CD4-positive, alpha-beta T cell treated with Interleukin-6 for 4 hours (primary cell): ENCODE data around the gene PLSCR3.

Experiments used
- DNase-seq: peaks from one replicate; pipeline ENCODE4 v3.0.0-alpha.2; 2020; ENCODE audit warnings: mixed read lengths

The PLSCR3 gene

DNA sequence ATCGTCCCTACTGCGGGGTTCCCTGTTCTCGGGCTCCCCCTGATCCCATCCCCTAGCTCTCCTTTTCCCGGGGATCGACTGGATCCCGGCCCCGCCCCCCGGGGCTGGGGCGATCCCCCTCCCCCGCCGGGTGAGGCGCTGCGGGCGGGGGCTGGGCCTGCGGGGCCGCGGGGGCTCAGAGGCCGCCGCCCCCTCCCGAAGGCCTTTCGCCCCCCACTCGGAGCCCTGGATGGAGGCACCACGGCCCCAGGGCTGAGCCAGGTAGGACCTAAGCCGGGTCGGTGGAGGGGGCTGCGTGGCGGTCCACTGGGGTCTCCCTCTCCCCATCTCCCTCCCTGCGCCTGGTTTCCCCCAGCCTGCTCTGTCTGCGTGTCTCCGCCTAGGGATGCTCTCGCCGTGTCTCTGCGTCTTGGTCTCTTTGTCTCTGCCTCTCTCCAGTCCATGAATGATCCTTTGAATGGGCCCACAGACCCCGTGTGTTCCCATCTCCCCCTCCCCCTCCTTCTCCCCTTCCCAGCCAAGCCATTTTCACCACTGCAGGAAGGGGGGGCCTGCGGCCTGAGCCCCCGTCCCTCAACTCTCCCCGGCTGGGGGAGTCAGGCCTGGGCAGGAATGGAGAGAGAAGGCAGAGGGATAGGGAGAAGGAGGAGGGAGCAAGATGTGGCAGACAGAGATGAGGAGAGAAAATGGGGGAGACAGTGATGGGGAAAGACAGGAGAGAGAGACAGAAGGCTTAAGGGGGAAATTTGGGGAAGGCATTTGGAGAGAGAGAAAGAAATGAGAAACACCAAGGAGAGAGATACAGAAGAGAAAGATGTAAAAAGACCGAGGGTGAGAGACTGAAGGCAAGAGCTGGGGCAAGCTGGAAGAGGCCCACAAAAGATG lies 11.3 kb upstream of the PLSCR3 start:
- DNase-seq = no peak

DNA sequence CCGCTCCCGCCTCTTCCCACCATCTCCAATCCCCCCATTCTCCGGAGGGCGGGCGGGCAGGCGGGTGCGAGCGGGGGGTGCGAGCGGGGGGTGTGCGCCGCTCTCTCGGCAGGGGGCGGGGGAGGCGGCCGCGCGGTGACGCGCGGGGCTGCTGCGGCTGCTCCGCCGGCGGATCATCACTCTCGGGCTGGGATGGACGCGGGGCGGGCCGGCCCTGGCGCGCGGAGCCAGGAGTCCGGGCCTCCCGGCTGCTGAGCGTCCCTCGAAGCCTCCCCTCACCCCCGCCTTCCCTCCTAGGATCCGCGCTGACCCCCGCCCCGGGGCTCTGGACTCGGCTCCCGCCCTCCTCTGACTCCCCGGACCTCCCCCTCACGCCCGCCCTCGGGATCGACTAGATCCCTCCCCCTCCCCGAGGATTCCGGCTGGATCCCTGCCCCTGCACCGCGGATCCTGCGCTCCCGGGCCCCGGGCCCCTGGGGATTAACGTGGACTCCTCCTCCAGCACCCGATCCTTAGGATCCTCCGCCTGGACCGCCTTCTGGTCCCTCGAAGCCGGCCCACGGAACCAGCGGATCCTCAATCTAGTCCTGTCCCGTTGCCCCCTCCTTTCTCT lies 10.5 kb upstream of the PLSCR3 start:
- peak; percentile 80 for DNase-seq

DNA sequence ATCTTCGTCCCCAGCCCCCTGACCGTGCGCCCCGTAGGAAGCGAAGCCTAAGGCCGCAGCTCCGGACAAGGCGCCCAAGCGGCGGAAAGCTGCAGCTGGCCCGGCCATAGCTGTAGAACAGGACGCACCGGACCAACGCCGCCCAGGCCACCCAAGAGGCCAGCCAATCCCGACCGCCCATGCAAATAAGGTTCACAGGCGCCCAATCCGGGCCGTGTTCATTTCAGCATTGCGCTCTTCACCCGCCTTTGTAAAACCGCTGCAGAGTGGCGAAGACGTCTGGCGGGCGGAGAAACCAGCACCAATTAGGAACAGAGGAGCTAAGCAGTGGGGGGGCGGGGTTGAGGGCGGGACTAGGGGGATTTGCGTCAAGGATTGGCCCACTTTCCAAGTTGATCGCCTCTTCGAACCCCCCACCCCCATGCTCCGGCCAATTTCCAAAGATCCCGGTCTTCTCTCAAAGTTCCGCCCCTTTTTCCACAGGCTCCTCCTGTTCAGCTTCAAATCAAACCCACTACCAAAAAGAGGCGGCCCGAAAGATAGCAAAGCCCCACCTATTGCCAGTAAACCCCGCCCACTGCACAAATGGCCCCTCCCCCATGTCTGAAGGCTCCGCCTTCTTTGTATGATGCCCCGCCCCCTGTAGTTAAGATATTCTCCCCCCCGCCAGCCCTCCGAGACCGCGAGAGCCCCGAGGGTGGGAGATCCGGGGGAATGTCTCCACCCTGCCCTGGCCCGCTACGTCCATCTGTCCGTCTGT lies 9.8 kb upstream of the PLSCR3 start, which contains the start of gene TMEM256:
Gene TMEM256, minus strand, starts transcription at position 121 of the 760 bp plus-strand sequence. Its CDS starts 13 bp downstream, at position 108.
- DNase-seq = peak; percentile 98

DNA sequence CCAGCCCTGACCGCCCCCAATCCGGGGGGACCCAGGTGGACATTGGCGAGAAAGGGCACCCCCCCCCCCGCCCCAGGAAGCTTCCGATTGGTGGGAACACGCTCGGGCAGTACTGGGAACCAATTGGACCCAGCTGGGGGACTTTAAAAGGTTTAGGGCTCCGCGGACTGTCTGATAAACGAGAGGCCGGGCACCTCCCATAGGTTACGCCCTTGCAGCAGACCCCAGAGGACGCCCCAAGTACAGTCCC lies 9.3 kb upstream of the PLSCR3 start:
- DNase-seq = no peak

DNA sequence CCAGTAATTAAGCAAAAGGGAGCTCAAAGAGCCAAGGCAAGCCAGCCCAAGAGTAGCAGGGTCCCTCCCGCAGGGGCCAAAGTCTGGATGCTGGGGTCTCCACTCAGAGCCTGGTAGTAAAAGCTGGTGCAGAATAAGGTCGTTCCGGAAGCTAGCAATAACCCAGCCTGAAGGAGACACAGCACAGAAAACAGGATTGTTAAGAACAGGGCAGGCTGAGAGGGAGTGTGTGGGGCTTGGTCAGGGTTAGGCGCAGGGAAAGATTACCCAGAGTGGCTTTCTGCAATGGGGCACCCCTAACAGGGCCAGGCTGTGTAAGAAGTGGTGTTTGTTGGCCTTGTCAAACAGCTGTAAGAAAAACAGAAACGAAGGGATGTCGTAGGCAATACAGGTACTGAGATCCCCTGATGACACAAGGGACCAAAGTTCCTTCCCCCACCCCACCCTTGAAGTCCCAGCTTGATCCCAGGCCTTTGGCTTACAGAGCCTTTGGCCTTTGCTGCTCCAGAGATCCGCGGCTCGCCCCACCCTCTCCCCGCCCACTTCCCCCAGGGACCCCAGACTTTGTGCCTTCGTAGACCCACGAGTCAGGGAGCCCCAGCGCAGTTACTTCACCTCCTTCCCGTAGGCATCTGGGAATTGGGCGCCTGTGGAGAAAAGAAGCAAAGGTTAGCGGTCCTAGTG lies 8.9 kb upstream of the PLSCR3 start:
- DNase-seq = peak; percentile 49

DNA sequence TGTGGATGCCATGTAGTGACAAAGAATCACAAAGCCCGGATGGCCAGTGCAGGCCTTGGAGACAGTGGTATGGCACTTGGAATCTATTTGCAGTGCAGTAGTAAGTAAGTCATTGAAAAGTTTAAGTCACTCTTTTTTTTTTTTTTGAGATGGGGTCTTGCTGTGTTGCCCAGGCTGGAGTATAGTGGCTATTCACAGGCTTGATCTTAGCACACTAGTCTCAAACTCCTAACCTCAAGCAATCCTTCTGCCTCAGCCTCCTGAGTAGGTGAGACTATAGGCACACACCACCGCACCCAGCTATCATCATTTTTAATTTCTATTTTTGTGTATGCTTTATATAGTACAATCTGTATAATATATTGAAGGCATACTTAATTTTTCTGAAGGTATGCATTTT lies 4.3 kb upstream of the PLSCR3 start:
- DNase-seq = no peak

DNA sequence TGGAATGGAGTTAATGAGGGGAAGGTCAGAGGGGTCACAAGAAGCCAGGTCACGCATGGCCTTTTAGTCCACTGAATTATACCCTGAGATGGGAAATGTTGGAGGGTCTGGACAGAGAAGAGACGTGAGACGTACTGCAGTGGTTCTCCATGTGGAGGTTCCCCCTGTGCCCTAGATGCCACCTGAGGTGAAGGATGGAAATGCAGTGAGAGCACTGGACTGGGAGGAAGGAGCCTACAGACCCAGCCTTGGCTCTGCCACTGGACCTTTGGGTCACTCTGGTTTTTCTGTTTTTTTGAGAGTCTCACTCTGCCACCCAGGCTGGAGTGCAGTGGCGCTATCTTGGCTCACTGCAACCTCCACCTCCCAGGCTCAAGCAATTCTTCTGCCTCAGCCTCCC lies 1.8 kb upstream of the PLSCR3 start:
- no peak for DNase-seq

DNA sequence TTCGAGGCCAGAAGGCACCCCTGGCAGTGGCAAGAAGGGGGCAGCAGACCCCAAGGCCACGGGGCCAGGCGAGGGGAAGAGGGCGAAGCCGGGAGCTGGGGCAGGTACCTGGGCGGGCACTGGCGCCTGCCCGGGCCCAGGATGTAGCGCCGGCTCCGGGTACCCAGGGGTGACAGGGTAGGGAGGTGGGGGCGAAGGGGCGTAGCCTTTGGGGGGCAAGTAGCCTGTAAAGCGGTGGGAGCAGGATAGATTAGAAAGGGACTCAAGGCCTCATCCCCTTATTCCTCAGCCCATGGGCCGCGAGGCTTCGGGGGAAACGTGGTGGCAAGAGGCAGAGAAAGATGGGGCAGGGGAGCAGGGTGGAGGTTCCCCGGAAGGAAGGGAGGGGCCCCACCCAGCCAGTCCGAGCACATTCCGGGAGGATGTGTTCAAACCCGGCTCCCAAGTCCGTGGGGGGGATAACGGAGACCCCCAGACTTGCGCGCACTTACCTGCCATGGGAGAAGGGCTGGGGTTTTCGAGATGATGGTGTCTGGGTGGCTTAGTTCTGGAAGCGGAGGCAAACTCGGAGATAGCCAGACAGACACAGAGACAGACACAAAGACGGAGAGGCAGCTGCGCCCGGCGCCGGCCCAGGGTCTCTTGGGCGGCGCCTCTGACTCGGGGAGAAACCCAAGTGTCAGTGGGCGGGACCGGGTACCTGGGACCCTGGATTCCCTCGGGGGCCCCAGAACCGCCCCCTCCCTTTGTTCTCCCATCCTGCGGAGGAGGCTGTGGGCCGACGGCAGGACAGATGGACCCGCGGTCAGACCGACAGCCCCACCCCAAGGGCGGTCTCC lies 493 bp downstream of the PLSCR3 start:
- peak; percentile 82 for DNase-seq

DNA sequence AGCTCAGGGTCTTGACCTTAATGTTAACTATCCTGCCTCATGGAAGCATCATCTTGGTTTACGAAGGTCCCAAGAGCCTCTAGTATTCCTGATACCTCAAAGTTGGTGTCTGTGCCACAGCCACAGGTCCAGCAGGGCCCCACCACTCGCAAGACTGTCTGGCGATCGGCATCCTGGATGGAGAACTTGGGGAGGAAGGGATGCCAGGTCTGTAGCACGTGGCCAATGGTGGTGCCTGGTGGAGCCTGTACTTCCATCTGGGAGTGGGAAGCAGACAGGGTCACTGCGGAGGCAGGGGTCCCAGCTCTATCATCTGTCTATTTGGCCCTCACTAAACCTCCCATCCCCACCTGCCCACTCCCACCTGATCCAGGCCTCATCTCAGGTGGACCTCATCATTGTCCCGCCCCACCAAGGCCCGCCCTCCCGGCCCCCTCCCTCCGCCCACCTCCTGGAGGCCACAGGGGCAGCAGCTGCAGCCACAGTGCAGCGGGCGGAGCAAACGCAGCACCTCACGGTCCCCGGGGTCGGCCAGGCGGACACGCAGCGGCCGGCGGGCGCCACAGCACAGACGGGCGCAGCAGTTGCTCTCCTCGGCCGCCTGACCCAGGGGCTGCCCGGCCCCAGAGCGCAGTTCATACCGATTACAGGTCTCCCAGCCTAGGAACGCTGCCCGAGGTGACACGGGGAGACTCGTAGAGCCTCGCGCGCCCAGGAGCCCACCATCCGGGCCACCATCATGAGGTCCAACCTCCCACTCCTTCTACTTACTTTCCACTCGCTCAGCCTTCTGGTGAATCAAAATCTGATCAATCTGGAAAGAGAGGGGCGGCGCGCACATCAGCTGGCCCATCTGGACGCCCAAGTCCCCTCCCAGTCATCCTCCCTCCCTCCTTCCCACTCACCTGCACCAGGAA lies 1.4 kb downstream of the PLSCR3 start:
- no peak for DNase-seq

DNA sequence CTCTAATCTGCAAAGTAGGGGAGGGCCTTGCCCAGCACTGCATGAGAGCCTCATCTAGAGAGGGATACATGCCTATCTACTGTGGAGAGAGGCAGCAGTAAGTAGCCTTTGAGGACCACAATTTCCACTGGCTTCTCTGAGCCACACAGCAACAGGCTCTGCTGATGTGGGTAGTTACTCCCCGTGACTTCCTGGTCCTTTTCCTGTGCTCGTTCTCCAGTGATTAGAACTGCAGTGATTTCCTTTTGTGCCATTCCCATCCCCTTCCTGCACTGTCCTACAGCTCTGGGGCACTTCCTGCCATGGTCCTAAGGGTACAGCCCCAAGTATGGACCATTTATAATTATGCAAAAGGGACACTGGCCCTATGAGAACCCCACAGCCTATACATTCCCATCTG lies 3.0 kb downstream of the PLSCR3 start:
- DNase-seq = no peak

DNA sequence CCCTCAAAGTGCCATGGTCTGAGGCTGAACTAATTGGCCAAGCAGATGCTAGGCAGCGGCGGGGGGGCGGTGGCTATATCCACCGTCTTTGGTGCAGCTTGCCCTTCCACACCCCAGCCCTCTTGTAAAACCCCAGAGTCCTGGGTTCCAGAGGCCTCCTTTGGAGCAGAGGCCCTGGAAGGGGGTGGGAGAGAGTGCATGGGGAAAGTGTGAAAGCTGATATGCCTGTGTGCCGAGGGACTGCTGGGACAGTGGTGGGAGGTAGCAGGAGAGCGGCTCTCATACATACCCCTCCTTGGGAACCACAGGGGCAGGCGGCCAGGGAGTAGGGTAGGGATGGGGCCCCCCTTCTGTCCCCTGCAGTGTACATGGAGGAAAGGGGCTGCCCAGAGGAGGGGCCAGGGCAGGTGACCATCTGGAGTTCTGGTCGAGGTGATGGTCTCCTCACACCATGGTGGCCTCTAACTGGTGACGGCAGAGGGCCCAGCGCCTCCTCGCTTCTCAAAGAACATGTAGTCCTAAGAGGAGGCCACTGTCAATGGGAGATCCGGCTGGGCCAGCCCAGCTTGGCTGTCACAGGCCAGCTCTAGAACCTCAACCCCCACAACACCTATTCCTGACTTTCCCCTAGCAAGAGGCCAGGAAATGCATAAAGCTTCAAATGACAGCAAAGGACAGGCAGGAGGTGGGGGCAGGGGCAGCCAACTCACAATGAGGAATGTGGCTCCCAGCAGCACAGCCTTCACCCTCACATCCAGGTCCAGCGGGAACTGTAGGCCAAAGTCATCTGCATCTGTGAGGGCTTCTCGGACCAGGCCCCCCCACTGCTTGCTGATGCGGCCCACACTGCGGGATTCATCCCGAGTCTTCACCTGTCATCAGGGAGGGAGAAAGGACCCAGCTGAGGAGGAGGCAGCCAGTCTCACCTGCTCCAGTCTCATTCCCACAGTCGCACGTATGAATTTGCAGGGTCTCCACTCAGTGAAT lies 4.1 kb downstream of the PLSCR3 start:
- DNase-seq = no peak

DNA sequence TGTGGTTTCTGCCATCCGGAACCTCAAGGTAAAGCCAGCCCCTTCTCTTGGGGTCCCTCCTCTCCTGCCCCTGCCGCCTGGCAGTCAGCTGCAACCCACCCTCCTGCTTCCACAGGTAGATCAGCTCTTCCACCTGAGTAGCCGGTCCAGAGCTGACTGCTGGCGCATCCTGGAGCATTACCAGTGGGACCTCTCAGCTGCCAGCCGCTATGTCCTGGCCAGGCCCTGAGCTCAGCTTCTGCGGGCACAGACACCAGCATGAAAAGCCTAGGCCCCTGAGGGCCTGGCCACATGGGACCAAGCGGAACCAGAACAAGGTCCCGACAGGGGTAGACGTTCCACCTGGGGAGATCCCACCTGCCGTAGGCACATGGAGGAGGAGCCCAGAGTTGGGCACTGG lies 5.5 kb downstream of the PLSCR3 start:
- no peak for DNase-seq

DNA sequence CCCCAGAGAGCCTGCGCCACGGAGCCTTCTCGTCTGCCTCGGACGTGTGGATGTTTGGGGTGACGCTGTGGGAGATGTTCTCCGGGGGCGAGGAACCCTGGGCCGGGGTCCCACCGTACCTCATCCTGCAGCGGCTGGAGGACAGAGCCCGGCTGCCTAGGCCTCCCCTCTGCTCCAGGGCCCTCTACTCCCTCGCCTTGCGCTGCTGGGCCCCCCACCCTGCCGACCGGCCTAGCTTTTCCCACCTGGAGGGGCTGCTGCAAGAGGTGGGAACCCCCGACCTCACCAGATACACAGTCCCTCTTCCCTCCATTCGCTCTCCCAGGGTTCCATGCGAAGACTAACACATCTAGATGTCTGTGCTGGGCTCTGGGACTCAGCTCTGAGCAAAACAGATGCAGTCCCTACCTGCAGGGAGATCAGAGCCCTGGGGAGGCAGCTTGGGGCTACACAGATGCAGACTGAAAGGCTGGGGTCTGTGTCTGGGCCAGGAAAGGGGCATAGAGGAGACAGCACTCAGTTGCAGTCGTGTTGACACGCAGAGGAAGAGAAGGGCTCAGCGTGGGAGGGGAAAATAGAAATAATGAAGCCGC lies 9.7 kb downstream of the PLSCR3 start:
- DNase-seq = no peak

DNA sequence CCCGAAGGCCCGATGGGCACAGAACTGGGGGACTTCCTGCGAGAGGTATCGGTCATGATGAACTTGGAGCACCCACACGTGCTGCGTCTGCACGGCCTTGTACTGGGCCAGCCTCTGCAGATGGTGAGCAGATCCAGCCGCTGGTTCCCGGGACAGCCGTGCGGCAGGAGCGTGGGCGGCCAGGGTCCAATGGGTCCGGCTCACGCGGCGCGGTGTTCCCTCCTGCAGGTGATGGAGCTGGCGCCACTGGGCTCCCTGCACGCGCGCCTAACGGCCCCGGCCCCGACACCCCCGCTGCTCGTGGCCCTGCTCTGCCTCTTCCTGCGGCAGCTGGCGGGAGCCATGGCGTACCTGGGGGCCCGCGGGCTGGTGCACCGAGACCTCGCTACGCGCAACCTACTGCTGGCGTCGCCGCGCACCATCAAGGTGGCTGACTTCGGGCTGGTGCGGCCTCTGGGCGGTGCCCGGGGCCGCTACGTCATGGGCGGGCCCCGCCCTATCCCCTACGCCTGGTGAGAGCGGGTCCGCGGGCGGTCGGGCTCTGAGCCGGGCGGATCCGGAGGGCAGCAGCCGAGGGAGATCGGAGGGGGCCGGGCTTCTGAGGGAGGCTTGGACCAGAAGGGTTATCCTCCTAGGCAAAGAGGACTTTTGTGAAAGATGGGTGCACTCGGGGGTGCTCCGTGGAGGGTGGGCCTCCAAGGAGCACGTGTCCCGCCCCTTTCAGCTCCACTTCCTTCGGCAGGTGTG lies 10.4 kb downstream of the PLSCR3 start:
- DNase-seq = peak; percentile 87

DNA sequence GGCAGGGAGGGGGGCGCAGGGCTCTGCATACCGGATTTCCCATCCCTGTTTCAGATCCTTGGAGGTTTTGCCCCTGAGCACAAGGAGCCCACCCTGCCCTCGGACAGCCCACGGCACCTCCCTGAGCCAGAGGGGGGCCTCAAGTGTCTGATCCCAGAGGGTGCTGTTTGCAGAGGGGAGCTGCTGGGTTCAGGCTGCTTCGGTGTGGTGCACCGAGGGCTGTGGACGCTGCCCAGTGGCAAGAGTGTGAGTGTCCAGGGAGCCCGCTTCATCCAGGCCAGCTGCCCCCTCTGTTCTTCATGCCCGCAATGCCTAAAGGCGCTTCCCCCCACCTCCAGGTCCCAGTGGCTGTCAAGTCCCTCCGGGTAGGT lies 11.0 kb downstream of the PLSCR3 start:
- DNase-seq = no peak

DNA sequence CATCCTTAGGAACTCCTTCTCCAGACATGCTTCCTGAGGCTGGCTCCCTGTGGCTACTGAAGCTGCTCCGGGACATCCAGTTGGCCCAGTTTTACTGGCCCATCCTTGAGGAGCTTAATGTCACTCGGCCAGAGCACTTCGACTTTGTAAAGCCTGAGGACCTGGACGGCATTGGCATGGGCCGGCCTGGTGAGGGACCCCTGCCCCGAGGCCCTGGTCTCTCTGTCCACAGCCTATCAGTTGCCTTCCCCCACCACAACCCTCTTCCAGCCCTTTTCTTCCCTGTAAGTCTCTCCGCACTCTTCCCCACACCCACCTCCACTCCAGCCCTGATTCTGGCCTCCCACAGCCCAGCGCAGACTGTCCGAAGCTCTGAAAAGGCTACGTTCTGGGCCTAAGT lies 11.4 kb downstream of the PLSCR3 start:
- no peak for DNase-seq

DNA sequence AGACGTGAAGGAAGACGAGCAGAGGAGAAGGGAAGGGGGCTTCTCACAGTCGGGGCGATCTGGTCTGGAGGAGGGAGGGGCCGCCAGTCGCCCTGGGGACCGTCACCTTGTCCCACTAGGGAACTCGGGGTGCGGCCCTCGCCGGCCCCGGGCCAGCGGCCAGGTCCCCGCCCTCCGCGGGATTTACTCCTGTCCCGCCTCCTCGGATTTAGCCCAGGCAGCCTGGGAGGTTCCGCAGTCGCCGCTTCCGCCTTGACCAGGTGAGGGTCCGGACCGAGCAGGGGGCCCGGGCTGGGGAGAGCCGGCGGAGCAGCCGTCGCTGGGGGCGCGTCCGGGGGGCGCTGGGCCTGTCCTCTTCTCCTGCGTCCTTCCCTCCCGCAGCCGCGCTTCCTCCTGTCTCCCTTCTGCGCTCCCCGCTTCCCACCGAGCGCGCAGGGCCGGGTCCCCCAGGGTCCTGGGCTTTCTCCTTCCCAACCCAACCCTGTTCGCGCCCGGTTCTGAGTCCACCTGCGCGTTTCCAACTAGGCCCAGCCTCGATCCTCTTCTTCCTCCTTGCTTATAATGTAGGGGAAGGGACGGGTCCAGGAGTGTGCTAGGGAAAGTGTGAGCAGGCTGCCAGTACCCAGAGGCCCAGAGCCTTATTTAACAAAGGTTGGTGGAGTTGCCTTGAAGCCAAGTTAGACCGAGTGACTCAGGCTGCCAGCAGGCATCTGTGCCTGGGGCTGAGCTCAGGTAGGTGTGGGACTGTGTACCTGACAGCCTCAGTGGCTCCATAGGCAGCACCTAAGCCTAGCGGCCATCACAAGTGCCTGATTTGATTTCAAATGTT lies 13.3 kb downstream of the PLSCR3 start, which contains the start of gene TNK1:
Gene TNK1, plus strand, starts transcription at position 235 of the 829 bp plus-strand sequence. CDS start 1,838 bp downstream, outside the sequence.
- DNase-seq = no peak

DNA sequence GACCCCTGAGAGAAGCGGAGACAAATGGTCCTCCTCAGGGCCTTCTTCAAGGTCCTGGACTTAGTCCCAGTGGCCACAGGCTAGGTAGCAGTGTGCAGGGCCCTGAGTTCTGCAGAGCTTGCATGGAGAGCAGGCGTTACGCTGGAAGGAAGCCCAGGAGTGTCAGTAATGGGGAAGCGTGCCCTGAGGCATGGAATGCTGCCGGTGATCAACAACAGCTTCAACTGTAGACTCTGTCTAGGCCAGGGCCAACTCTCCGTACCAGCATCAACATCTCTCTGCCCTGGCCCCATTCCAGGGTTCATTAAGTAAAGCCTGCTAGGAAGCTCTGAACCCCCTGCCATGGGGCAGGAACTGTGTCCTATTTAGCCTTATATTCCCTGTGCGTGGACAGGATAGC lies 14.0 kb downstream of the PLSCR3 start:
- DNase-seq = no peak
